NCI-H226 (cell line): ENCODE results near the gene SCAMP4.

Experiments
- DNase-seq: peaks from one replicate; pipeline ENCODE4 v3.0.0-alpha.2; 2015

SCAMP4 gene

GRCh38 chr19:1914826-1915341 lies 9.7 kb downstream of the SCAMP4 start:
- no peak for DNase-seq

GRCh38 chr19:1917146-1917545 lies 11.9 kb downstream of the SCAMP4 start:
- DNase-seq = no peak

GRCh38 chr19:1917926-1918325 lies 12.7 kb downstream of the SCAMP4 start:
- DNase-seq = no peak

GRCh38 chr19:1918975-1919374 lies 13.8 kb downstream of the SCAMP4 start:
- no peak for DNase-seq

- DNase-seq = no peak
These were observed 15.4 kb downstream of the SCAMP4 start for GRCh38 chr19:1920644-1921043.

GRCh38 chr19:1921326-1921725 lies 16.1 kb downstream of the SCAMP4 start:
- DNase-seq = no peak

- DNase-seq = no peak
These were observed 16.6 kb downstream of the SCAMP4 start for GRCh38 chr19:1921825-1922224.

- no peak for DNase-seq
These were observed 17.6 kb downstream of the SCAMP4 start for GRCh38 chr19:1922803-1923202.

GRCh38 chr19:1923319-1923718 lies 18.1 kb downstream of the SCAMP4 start:
- DNase-seq = no peak

GRCh38 chr19:1924320-1924961 lies 19.2 kb downstream of the SCAMP4 start:
- no peak for DNase-seq

- no peak for DNase-seq
These were observed 20.3 kb downstream of the SCAMP4 start for GRCh38 chr19:1925544-1925943.

GRCh38 chr19:1929021-1929742 lies 24.0 kb downstream of the SCAMP4 start:
- DNase-seq = peak; percentile 68

GRCh38 chr19:1931445-1931844 lies 26.2 kb downstream of the SCAMP4 start:
- no peak for DNase-seq

- no peak for DNase-seq
These were observed 27.2 kb downstream of the SCAMP4 start for GRCh38 chr19:1932395-1932794.

GRCh38 chr19:1933244-1933643 lies 28.0 kb downstream of the SCAMP4 start:
- DNase-seq = no peak

- DNase-seq = no peak
These were observed 28.7 kb downstream of the SCAMP4 start for GRCh38 chr19:1933942-1934341.

GRCh38 chr19:1935484-1936208 lies 30.4 kb downstream of the SCAMP4 start:
- DNase-seq = peak; percentile 14

- DNase-seq = no peak
These were observed 31.2 kb downstream of the SCAMP4 start for GRCh38 chr19:1936430-1936829.

GRCh38 chr19:1936916-1937610 lies 31.9 kb downstream of the SCAMP4 start:
- DNase-seq = no peak

GRCh38 chr19:1938071-1938470 lies 32.9 kb downstream of the SCAMP4 start:
- no peak for DNase-seq

- no peak for DNase-seq
These were observed 36.2 kb downstream of the SCAMP4 start, which contains the start of gene CSNK1G2 for GRCh38 chr19:1941146-1942077. TSS of gene CSNK1G2 (plus strand) at chr19:1941172. CDS start at chr19:1969773, 28,601 bp downstream.
